Stomach (tissue), 9 donors: ENCODE measurements around the gene GMDS. TPM values are rescaled to one million over a fixed set of nuclear protein-coding genes. Genes with fewer than 3 reads are reported as not detected.

ENCODE experiments used
- DNase-seq, 2 donors: peaks; one replicate each; pipeline versions ENCODE4 v3.0.0 to v3.0.0-alpha.2; 2013 to 2019
- H3K27ac ChIP-seq, 5 donors: fragments of 200-600 bp in 4 of 5; sonication (generic) in 4 of 5; one replicate each; pipeline ENCODE4 v1.5.1; 2013 to 2019; ENCODE audit warnings: mild to moderate bottlenecking in 1 of 5, moderate library complexity in 1 of 5
- H3K27me3 ChIP-seq, 3 donors: fragments of 200-600 bp; sonication (generic); one replicate each; pipeline ENCODE4 v1.5.1; 2017 to 2019; ENCODE audit warnings: mixed run types in 1 of 3
- H3K36me3 ChIP-seq, 4 donors: fragments of 200-600 bp; sonication (generic); 1 replicate in 3 of 4; 2 replicates in 1 of 4; pipeline ENCODE4 v1.5.1; 2016 to 2019
- H3K4me1 ChIP-seq, 4 donors: fragments of 200-600 bp; sonication (generic); one replicate each; pipeline ENCODE4 v1.5.1; 2016 to 2019
- H3K4me3 ChIP-seq, 4 donors: fragments of 200-600 bp; sonication (generic) in 3 of 4; one replicate each; pipeline ENCODE4 v1.5.1; 2016 to 2019; ENCODE audit warnings: mild to moderate bottlenecking in 1 of 4
- H3K9me3 ChIP-seq, 4 donors: fragments of 200-600 bp; sonication (generic); one replicate each; pipeline ENCODE4 v1.5.1; 2016 to 2019
- CTCF ChIP-seq, 7 experiments: fragments of 450-650 bp in 4 of 7; fragments of 200-600 bp in 3 of 7; sonication (generic) in 3 of 7; IDR thresholded peaks; one replicate each; pipeline ENCODE4 v1.5.1; 2016 to 2019; ENCODE audit warnings: antibody characterized with exemption in 7 of 7, control low read depth in 2 of 7, mild to moderate bottlenecking in 1 of 7
- EP300 ChIP-seq: sonication (generic); formaldehyde crosslinking; IDR thresholded peaks from one replicate; pipeline ENCODE4 v1.6.1; 2017; ENCODE audit warnings: antibody characterized with exemption
- POLR2A ChIP-seq, 4 donors: fragments of 450-650 bp; IDR thresholded peaks; one replicate each; pipeline ENCODE4 v1.6.1; 2016; ENCODE audit warnings: antibody characterized with exemption in 4 of 4, control low read depth in 2 of 4, mild to moderate bottlenecking in 1 of 4, moderate library complexity in 1 of 4
- POLR2AphosphoS5 ChIP-seq, 3 donors: sonication (generic); formaldehyde crosslinking; IDR thresholded peaks; one replicate each; pipeline ENCODE4 v1.6.1; 2016; ENCODE audit warnings: antibody characterized with exemption in 3 of 3
- WGBS, 5 donors: extraction: QIAGEN DNeasy Blood & Tissue Kit in 3 of 5; methylation state at CpG; one replicate each; pipeline versions ENCODE4 v1.1.5 to v1.1.7; 2013 to 2018; 5-methylcytosine and 5-hydroxymethylcytosine counted together
- intact Hi-C: fragments of 100-400 bp; cut with DNase I; formaldehyde crosslinking; loops from one replicate; pipeline ENCODE4 v1.15.1; 2023; ENCODE audit warnings: low total_unique reads
- polyA plus RNA-seq, 3 donors: library from polyadenylated mRNA; stranded (reverse); fragments of 200-250 nt; gene quantifications; one replicate each; pipeline ENCODE4 v1.2.3, GENCODE V29; 2013
- total RNA-seq, 5 donors: library from RNA; depleted of rRNA; stranded (reverse); fragments of >200 nt; gene quantifications; one replicate each; pipeline versions ENCODE4 v1.1.0 to v1.2.3, GENCODE V29; 2014 to 2016
- donor health status: healthy with polysubstance abuse.
- donor health status: Bipolar disorder and iron deficiency.
- donor health status: healthy.

The GMDS gene
- total and polyA plus RNA-seq, 8 donors, result 83.7 to 262 (median 121) TPM

DNA sequence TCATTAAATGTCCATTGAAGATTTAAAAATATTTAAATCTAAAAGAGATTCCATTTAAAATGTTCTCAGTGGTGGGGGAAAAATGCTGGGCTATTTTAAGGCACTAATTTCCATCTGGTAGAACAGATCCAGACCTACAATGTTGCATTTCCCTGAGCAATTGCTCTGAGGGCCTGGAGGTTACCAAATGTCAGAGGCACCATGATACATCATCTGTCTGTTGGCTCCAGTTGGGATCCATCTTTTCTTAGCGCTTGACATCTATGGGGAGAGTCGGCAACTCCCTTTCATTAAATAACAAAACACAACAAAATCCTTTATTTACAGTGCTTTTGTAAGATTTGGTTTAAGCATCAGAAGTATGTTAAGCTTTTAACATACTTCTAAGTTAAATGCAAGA is 411.2 kb downstream of the GMDS start:
- DNase-seq, result no peak
- Histone ChIP-seq H3K4me1 (peaks cover 7 to 34% (median 25%) of the 10 kb centered on the region in 4 donors), H3K36me3 (peaks cover 0 to 4% (median 0%) of the 10 kb centered on the region in 4 donors), H3K27ac (no peak overlapping the region), H3K9me3 (peaks cover 0 to 3% (median 0%) of the 10 kb centered on the region in 4 donors), H3K4me3 (no peak overlapping the region), H3K27me3 (no peaks in the 10 kb centered on the region)
- WGBS, 5 donors, result 81 to 91% (median 87%) methylated on average over 2 of the region's 2 CpGs
- intact Hi-C loops, result no loop called here
- TF ChIP-seq POLR2AphosphoS5 (IDR thresholded peaks at IDR 0.05), result no peak

GRCh38 chr6:1832844-1833787 is 412.3 kb downstream of the GMDS start:
- H3K27ac ChIP-seq, result peak overlapping the region in 2 of 5 donors; percentile 13 to 21
- TF ChIP-seq POLR2A (IDR thresholded peaks at IDR 0.05) (no peak), POLR2AphosphoS5 (IDR thresholded peaks at IDR 0.05) (peak in 2 of 3 donors; percentile 50 to 64)
- WGBS, 5 donors, result 19 to 25% (median 23%) methylated on average over 16 of the region's 16 CpGs
- intact Hi-C loops, result no loop called here
- H3K36me3 ChIP-seq, result peaks cover 0 to 5% (median 0%) of the 10 kb centered on the region in 4 donors
- H3K27me3 ChIP-seq, result no peaks in the 10 kb centered on the region
- peaks cover 0 to 13% (median 4%) of the 10 kb centered on the region in 4 donors for H3K9me3 ChIP-seq
- DNase-seq, result peak; percentile 57 to 84
- H3K4me1 ChIP-seq, result peaks cover 0 to 23% (median 15%) of the 10 kb centered on the region in 4 donors
- H3K4me3 ChIP-seq, result no peak overlapping the region

DNA sequence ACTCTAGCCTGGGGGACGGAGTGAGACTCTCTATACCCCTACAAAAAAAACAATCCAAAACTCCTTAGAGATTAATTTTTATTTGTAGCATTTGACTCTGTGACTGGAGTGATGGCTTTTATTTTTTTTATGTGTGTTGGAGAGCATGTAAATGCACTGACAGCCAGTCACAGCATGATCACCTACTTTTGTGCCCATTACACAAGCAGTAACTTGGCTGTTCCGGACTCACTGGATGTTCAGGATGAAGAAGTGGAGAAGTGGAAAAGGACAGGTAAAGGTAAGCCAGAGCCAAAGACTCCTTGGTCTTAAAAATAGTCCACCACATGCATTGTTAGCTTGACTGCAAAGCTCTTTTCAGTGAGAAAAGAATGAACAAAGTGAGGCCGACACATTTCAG is 413.0 kb downstream of the GMDS start:
- intact Hi-C loops, result no loop called here
- WGBS, 5 donors, result 47 to 75% (median 67%) methylated on average over 3 of the region's 3 CpGs
- H3K4me3 ChIP-seq, result no peak overlapping the region
- peaks cover 0 to 5% (median 0%) of the 10 kb centered on the region in 4 donors for H3K36me3 ChIP-seq
- peaks cover 0 to 20% (median 7%) of the 10 kb centered on the region in 4 donors for H3K9me3 ChIP-seq
- H3K27me3 ChIP-seq, result no peaks in the 10 kb centered on the region
- DNase-seq, result no peak
- TF ChIP-seq EP300 (no peak), POLR2A (IDR thresholded peaks at IDR 0.05) (no peak), CTCF (IDR thresholded peaks at IDR 0.05) (no peak), POLR2AphosphoS5 (IDR thresholded peaks at IDR 0.05) (no peak)
- H3K27ac ChIP-seq, result no peak overlapping the region
- peaks cover 0 to 17% (median 11%) of the 10 kb centered on the region in 4 donors for H3K4me1 ChIP-seq

GRCh38 chr6:1827984-1828793 is 417.2 kb downstream of the GMDS start:
- Histone ChIP-seq H3K4me1 (peaks cover 0 to 14% (median 7%) of the 10 kb centered on the region in 4 donors), H3K36me3 (peaks cover 0 to 5% (median 0%) of the 10 kb centered on the region in 4 donors), H3K27ac (no peak overlapping the region), H3K27me3 (no peaks in the 10 kb centered on the region), H3K4me3 (no peak overlapping the region), H3K9me3 (peaks cover 0 to 21% (median 7%) of the 10 kb centered on the region in 4 donors)
- TF ChIP-seq POLR2AphosphoS5 (IDR thresholded peaks at IDR 0.05) (no peak), POLR2A (IDR thresholded peaks at IDR 0.05) (no peak), CTCF (IDR thresholded peaks at IDR 0.05) (no peak), EP300 (no peak)
- intact Hi-C loops, result no loop called here
- no peak for DNase-seq
- 34 to 100% (median 38%) methylated on average over 1 of the region's 1 CpG for WGBS, 5 donors

DNA sequence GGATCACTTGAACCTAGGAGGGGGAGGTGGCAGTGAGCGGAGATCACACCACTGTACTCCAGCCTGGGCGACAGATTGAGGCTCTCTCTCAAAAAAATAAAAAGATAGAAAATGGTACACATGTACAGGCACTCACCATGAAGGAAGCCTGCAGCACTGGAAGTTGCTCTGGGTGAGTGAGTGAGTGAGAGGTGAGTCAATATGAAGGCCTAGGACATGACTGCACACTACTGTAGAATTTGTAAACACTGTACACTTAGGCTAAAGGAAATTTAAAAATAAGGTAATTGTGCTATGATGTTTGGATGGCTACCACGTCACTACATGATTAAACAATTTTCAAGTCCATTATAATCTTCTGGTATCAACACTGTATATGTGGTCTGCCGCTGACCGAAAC is 419.5 kb downstream of the GMDS start:
- DNase-seq, result no peak
- Histone ChIP-seq H3K4me1 (peaks cover 0 to 12% (median 0%) of the 10 kb centered on the region in 4 donors), H3K36me3 (peaks cover 0 to 5% (median 0%) of the 10 kb centered on the region in 4 donors), H3K27ac (no peak overlapping the region), H3K9me3 (peaks cover 0 to 21% (median 7%) of the 10 kb centered on the region in 4 donors), H3K4me3 (no peak overlapping the region), H3K27me3 (no peaks in the 10 kb centered on the region)
- WGBS, 5 donors, result 85 to 97% (median 95%) methylated on average over 5 of the region's 5 CpGs
- TF ChIP-seq POLR2A (IDR thresholded peaks at IDR 0.05), result no peak
- TF ChIP-seq CTCF (IDR thresholded peaks at IDR 0.05), result no peak
- TF ChIP-seq POLR2AphosphoS5 (IDR thresholded peaks at IDR 0.05), result no peak
- TF ChIP-seq EP300, result no peak
- intact Hi-C loops, result no loop called here
